Measurements from ENCODE around the gene RAB1B.

DNA sequence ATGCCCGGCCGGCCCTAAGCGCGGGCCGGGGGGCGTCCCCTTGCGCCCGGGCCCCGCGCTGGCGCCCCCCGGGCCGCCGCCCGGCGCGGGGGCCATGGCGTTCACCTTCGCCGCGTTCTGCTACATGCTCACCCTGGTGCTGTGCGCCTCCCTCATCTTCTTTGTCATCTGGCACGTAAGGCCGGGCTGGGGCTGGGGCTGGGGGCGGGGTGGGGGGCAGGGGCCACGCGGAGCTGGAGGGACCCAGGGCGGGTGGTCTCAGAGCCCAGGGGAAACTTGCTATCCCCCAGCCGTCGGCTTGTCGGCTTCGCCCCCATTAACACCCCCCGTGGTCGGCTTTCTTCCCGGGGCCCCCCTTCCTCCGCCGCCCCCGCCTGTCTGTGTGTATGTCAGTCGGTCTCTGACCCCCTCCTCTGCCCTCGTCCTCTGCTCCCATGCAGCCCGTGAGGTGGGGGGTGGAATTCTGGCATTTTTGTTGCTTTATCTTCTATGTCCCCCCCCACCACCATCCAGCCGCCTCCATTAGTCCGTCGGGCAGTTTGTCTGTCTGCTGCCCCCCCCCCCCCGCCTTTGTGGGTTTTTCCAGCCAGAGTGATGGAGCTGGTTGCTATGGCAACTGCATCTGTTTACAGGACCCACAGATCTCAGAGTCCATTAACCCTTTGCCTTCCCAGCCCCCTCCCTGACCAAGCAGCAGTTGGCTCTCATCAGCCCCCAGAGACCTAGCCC is 10.1 kb downstream of the RAB1B start:
- TF ChIP-seq, protein P1, sequence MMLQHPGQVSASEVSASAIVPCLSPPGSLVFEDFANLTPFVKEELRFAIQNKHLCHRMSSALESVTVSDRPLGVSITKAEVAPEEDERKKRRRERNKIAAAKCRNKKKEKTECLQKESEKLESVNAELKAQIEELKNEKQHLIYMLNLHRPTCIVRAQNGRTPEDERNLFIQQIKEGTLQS (IDR thresholded peaks at IDR 0.05): no peak
- TF ChIP-seq, protein P2, sequence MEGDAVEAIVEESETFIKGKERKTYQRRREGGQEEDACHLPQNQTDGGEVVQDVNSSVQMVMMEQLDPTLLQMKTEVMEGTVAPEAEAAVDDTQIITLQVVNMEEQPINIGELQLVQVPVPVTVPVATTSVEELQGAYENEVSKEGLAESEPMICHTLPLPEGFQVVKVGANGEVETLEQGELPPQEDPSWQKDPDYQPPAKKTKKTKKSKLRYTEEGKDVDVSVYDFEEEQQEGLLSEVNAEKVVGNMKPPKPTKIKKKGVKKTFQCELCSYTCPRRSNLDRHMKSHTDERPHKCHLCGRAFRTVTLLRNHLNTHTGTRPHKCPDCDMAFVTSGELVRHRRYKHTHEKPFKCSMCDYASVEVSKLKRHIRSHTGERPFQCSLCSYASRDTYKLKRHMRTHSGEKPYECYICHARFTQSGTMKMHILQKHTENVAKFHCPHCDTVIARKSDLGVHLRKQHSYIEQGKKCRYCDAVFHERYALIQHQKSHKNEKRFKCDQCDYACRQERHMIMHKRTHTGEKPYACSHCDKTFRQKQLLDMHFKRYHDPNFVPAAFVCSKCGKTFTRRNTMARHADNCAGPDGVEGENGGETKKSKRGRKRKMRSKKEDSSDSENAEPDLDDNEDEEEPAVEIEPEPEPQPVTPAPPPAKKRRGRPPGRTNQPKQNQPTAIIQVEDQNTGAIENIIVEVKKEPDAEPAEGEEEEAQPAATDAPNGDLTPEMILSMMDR (IDR thresholded peaks at IDR 0.05; ENCODE audit: low read depth, low read length, missing input control): no peak
- TF ChIP-seq GABPA (IDR thresholded peaks at IDR 0.05 in 1 of 2, conservative IDR thresholded peaks at IDR 0.05 in 1 of 2): no peak
- TF ChIP-seq, protein P3, sequence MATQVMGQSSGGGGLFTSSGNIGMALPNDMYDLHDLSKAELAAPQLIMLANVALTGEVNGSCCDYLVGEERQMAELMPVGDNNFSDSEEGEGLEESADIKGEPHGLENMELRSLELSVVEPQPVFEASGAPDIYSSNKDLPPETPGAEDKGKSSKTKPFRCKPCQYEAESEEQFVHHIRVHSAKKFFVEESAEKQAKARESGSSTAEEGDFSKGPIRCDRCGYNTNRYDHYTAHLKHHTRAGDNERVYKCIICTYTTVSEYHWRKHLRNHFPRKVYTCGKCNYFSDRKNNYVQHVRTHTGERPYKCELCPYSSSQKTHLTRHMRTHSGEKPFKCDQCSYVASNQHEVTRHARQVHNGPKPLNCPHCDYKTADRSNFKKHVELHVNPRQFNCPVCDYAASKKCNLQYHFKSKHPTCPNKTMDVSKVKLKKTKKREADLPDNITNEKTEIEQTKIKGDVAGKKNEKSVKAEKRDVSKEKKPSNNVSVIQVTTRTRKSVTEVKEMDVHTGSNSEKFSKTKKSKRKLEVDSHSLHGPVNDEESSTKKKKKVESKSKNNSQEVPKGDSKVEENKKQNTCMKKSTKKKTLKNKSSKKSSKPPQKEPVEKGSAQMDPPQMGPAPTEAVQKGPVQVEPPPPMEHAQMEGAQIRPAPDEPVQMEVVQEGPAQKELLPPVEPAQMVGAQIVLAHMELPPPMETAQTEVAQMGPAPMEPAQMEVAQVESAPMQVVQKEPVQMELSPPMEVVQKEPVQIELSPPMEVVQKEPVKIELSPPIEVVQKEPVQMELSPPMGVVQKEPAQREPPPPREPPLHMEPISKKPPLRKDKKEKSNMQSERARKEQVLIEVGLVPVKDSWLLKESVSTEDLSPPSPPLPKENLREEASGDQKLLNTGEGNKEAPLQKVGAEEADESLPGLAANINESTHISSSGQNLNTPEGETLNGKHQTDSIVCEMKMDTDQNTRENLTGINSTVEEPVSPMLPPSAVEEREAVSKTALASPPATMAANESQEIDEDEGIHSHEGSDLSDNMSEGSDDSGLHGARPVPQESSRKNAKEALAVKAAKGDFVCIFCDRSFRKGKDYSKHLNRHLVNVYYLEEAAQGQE (IDR thresholded peaks at IDR 0.05): no peak
